ENCODE data around the gene CYB5D1.

The CYB5D1 gene

GRCh38 chr17:7885367-7886226 is 27.8 kb downstream of the CYB5D1 start:
- peak; percentile 24 for DNase-seq (ENCODE audit: low spot score)

- DNase-seq (ENCODE audit: low spot score) = peak; percentile 52
Measured at GRCh38 chr17:7886227-7887037, 28.6 kb downstream of the CYB5D1 start.

- no peak for DNase-seq (ENCODE audit: low spot score)
Measured at GRCh38 chr17:7887038-7887481, 29.3 kb downstream of the CYB5D1 start.

- peak; percentile 96 for DNase-seq (ENCODE audit: low spot score)
Measured at GRCh38 chr17:7887482-7888183, 29.8 kb downstream of the CYB5D1 start.

- peak; percentile 31 for DNase-seq (ENCODE audit: low spot score)
Measured at GRCh38 chr17:7888184-7888920, 30.5 kb downstream of the CYB5D1 start, which contains the start of gene CHD3. TSS of gene CHD3 (plus strand) at chr17:7888789. CDS start at chr17:7889001, 212 bp downstream.

- peak; percentile 33 for DNase-seq (ENCODE audit: low spot score)
Measured at GRCh38 chr17:7889166-7889955, 31.6 kb downstream of the CYB5D1 start.

- DNase-seq (ENCODE audit: low spot score) = no peak
Measured at GRCh38 chr17:7893187-7893880, 35.5 kb downstream of the CYB5D1 start.

GRCh38 chr17:7894226-7894625 is 36.4 kb downstream of the CYB5D1 start:
- DNase-seq (ENCODE audit: low spot score) = no peak

- no peak for DNase-seq (ENCODE audit: low spot score)
Measured at GRCh38 chr17:7894866-7895265, 37.1 kb downstream of the CYB5D1 start.

- no peak for DNase-seq (ENCODE audit: low spot score)
Measured at GRCh38 chr17:7897090-7897489, 39.3 kb downstream of the CYB5D1 start.

- peak; percentile 23 for DNase-seq (ENCODE audit: low spot score)
Measured at GRCh38 chr17:7897773-7898172, 40.0 kb downstream of the CYB5D1 start.

- DNase-seq (ENCODE audit: low spot score) = no peak
Measured at GRCh38 chr17:7903154-7904103, 45.6 kb downstream of the CYB5D1 start.

GRCh38 chr17:7909089-7909488 is 51.3 kb downstream of the CYB5D1 start:
- no peak for DNase-seq (ENCODE audit: low spot score)

GRCh38 chr17:7910281-7910680 is 52.5 kb downstream of the CYB5D1 start:
- DNase-seq (ENCODE audit: low spot score) = no peak

- no peak for DNase-seq (ENCODE audit: low spot score)
Measured at GRCh38 chr17:7910711-7911110, 52.9 kb downstream of the CYB5D1 start.

GRCh38 chr17:7911116-7911515 is 53.3 kb downstream of the CYB5D1 start:
- DNase-seq (ENCODE audit: low spot score) = no peak
